GM21360 (cell line): ENCODE results near the gene GPA33.

Experiments used
- ATAC-seq: cut with Tn5 transposase; IDR thresholded peaks from one replicate; pipeline ENCODE4 v1.9.1; 2021; ENCODE audit warnings: mild to moderate bottlenecking, moderate library complexity; ENCODE audit not compliant: unreplicated experiment

GPA33 gene

GRCh38 chr1:167088746-167089417, 1.3 kb downstream of the GPA33 start:
- ATAC-seq, result no peak

- no peak for ATAC-seq
These were observed 3.4 kb downstream of the GPA33 start for GRCh38 chr1:167086768-167087167.

- ATAC-seq, result no peak
These were observed 4.1 kb downstream of the GPA33 start for GRCh38 chr1:167086033-167086432.

- no peak for ATAC-seq
These were observed 5.4 kb downstream of the GPA33 start for GRCh38 chr1:167084757-167085156.

GRCh38 chr1:167083871-167084270, 6.3 kb downstream of the GPA33 start:
- no peak for ATAC-seq

- no peak for ATAC-seq
These were observed 7.0 kb downstream of the GPA33 start for GRCh38 chr1:167083066-167083665.

GRCh38 chr1:167082511-167083027, 7.6 kb downstream of the GPA33 start:
- ATAC-seq, result no peak

GRCh38 chr1:167081594-167082156, 8.5 kb downstream of the GPA33 start:
- ATAC-seq, result no peak

GRCh38 chr1:167077868-167078210, 12.3 kb downstream of the GPA33 start:
- no peak for ATAC-seq

GRCh38 chr1:167077128-167077867, 12.9 kb downstream of the GPA33 start:
- ATAC-seq, result no peak

GRCh38 chr1:167076136-167076710, 14.0 kb downstream of the GPA33 start:
- no peak for ATAC-seq

GRCh38 chr1:167071286-167071685, 18.9 kb downstream of the GPA33 start:
- ATAC-seq, result no peak

GRCh38 chr1:167068761-167069160, 21.4 kb downstream of the GPA33 start:
- ATAC-seq, result no peak

- ATAC-seq, result no peak
These were observed 22.3 kb downstream of the GPA33 start for GRCh38 chr1:167067904-167068303.

GRCh38 chr1:167066333-167067122, 23.6 kb downstream of the GPA33 start:
- ATAC-seq, result peak; percentile 79

GRCh38 chr1:167065471-167065870, 24.7 kb downstream of the GPA33 start:
- no peak for ATAC-seq

- no peak for ATAC-seq
These were observed 25.6 kb downstream of the GPA33 start for GRCh38 chr1:167064621-167065020.

GRCh38 chr1:167061073-167061464, 29.1 kb downstream of the GPA33 start:
- ATAC-seq, result no peak

GRCh38 chr1:167060141-167061072, 29.8 kb downstream of the GPA33 start:
- ATAC-seq, result no peak

- no peak for ATAC-seq
These were observed 30.4 kb downstream of the GPA33 start for GRCh38 chr1:167059809-167060107.
